Uterus (tissue), 2 donors: Measurements from ENCODE around the gene GART.

Experiments used
- POLR2A ChIP-seq, 2 donors: fragments of 450-650 bp; IDR thresholded peaks; one replicate each; pipeline ENCODE4 v1.6.1; 2016; ENCODE audit warnings: antibody characterized with exemption in 2 of 2, mild to moderate bottlenecking in 1 of 2, moderate library complexity in 1 of 2
- TF ChIP-seq, protein P1 (sequence below), 4 experiments: fragments of 200-600 bp in 2 of 4; fragments of 450-650 bp in 2 of 4; sonication (generic) in 2 of 4; IDR thresholded peaks; one replicate each; pipeline ENCODE4 v1.5.1; 2016 to 2019; ENCODE audit warnings: antibody characterized with exemption in 4 of 4, mild to moderate bottlenecking in 2 of 4, moderate library complexity in 1 of 4

DNA sequence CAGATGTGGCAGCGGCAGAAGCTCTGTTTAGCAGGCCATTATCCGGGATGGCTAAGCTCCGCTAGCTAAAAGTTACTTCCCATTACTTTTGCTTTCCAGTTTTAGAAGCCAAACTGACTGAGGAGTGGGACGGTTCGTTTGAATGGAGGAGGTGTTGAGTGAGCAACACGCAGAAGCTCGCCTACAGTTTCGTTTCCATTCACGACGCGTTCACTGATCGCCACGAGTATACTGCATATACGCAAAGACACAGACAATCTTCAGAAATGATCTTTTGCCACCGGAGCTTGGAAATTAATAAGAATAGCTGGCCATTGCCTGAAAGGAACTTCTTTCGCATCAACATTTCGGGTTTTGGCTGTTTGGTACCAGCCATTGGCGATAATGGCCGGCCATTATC, 15.5 kb upstream of the GART start:
- TF ChIP-seq, protein P1, sequence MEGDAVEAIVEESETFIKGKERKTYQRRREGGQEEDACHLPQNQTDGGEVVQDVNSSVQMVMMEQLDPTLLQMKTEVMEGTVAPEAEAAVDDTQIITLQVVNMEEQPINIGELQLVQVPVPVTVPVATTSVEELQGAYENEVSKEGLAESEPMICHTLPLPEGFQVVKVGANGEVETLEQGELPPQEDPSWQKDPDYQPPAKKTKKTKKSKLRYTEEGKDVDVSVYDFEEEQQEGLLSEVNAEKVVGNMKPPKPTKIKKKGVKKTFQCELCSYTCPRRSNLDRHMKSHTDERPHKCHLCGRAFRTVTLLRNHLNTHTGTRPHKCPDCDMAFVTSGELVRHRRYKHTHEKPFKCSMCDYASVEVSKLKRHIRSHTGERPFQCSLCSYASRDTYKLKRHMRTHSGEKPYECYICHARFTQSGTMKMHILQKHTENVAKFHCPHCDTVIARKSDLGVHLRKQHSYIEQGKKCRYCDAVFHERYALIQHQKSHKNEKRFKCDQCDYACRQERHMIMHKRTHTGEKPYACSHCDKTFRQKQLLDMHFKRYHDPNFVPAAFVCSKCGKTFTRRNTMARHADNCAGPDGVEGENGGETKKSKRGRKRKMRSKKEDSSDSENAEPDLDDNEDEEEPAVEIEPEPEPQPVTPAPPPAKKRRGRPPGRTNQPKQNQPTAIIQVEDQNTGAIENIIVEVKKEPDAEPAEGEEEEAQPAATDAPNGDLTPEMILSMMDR (IDR thresholded peaks at IDR 0.05), result no peak
- no peak for TF ChIP-seq POLR2A (IDR thresholded peaks at IDR 0.05)
